Globus pallidus (tissue), 1 donor: ENCODE results near the gene GPR84.

Source experiments
- DNase-seq: peaks from one replicate; pipeline ENCODE4 v3.0.0-alpha.2; 2015; ENCODE audit warnings: low spot score

The GPR84 gene

GRCh38 chr12:54364413-54364812 is at the start of gene GPR84:
Gene GPR84 (minus strand): TSS chr12:54364486. CDS start chr12:54363851, 635 bp downstream.
- DNase-seq: no peak

GRCh38 chr12:54413284-54414190 is 49.3 kb upstream of the GPR84 start:
- DNase-seq: no peak

GRCh38 chr12:54412786-54413185 is 48.5 kb upstream of the GPR84 start:
- DNase-seq: no peak

GRCh38 chr12:54412348-54412747 is 48.1 kb upstream of the GPR84 start:
- DNase-seq: no peak

- no peak for DNase-seq
Observed at GRCh38 chr12:54411391-54412241, 47.3 kb upstream of the GPR84 start.

GRCh38 chr12:54409267-54409666 is 45.0 kb upstream of the GPR84 start:
- DNase-seq: no peak

GRCh38 chr12:54407183-54407905 is 43.1 kb upstream of the GPR84 start:
- no peak for DNase-seq

GRCh38 chr12:54405573-54405972 is 41.3 kb upstream of the GPR84 start:
- no peak for DNase-seq

- no peak for DNase-seq
Observed at GRCh38 chr12:54405106-54405505, 40.8 kb upstream of the GPR84 start.

- DNase-seq: no peak
Observed at GRCh38 chr12:54404061-54405004, 40.0 kb upstream of the GPR84 start.

GRCh38 chr12:54401119-54401518 is 36.8 kb upstream of the GPR84 start:
- no peak for DNase-seq

GRCh38 chr12:54398995-54399793 is 34.9 kb upstream of the GPR84 start:
- peak; percentile 79 for DNase-seq

- no peak for DNase-seq
Observed at GRCh38 chr12:54398218-54398617, 33.9 kb upstream of the GPR84 start.

- no peak for DNase-seq
Observed at GRCh38 chr12:54397157-54397556, 32.9 kb upstream of the GPR84 start.

GRCh38 chr12:54395545-54395944 is 31.3 kb upstream of the GPR84 start:
- no peak for DNase-seq

GRCh38 chr12:54394986-54395385 is 30.7 kb upstream of the GPR84 start:
- DNase-seq: no peak

- no peak for DNase-seq
Observed at GRCh38 chr12:54394281-54394719, 30.0 kb upstream of the GPR84 start.

GRCh38 chr12:54393743-54394142 is 29.5 kb upstream of the GPR84 start:
- no peak for DNase-seq

GRCh38 chr12:54393207-54393609 is 28.9 kb upstream of the GPR84 start:
- DNase-seq: no peak
